ENCODE results near the gene DDX41. TPM values are rescaled to one million over a fixed set of nuclear protein-coding genes. Genes with fewer than 3 reads are reported as not detected.
A peak's percentile ranks its signal among the peaks of the same experiment; 100 is the strongest.

Gene DDX41
- total RNA-seq, 4 donors from 2014 or later = 96.5 to 170 (median 130) TPM

DNA sequence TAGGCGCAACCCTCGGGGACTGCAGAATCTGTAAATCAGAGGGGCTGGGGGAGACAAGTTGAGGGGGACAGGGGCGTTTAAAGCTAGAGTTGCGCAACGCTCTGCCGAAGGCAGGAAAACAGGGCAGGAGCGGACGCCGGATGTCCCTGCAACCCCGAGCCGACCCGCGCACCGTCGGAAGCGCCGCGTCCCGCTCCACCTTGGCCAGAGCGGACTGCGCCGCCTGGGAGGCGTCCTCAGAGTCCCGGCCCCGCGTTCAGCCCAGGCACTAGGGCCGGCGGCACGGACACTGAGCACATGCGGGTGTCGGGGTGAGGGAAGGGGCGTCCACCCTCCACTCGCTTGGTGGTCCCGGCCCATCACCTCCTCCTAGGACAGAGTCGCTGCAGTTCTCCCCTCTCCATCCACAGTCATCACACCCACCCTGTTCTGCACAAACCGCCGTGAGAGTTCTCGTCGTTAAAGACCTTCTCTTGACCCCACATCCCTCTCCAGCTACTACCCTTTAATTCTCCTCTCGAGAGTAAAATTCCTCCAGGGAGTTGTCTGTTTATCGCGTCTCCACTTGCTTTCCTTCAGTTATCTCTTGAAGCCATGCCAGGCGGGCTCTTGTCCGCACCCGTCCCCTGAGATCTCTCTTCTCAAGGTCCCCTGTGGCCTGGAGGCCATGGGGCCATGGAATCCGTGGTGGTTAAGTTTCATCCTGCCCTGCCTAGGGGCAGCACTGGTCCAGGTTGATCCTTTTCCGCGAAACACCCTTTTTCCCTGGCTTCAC is 18.6 kb downstream of the DDX41 start:
- Histone ChIP-seq H3K27ac (peak overlapping the region; percentile 91 to 96 (median 94)), H3K27me3 (peaks cover 10% of the 10 kb centered on the region), H3K36me3 (no peaks in the 10 kb centered on the region), H3K4me1 (peaks cover 17 to 57% (median 43%) of the 10 kb centered on the region in 4 donors), H3K9me3 (no peaks in the 10 kb centered on the region), H3K4me3 (peak overlapping the region; percentile 19 to 80 (median 60))
- in situ Hi-C loops (cut with MboI; ENCODE audit: low pct_ligation_motif_present in 1 of 4, low pct_unique_long_range_greater_than_20kb in 1 of 4, low sequenced_read_pairs in 3 of 4) = no loop called here
- WGBS, 2 donors (ENCODE audit: low coverage in 1 of 2) = 12 to 15% methylated on average over 8 to 39 of the region's 48 CpGs
- intact Hi-C loops (cut with DNase I; ENCODE audit: low total_unique reads) = no loop called here
- TF ChIP-seq POLR2AphosphoS5 (IDR thresholded peaks at IDR 0.05) (no peak), EP300 (IDR thresholded peaks at IDR 0.05; ENCODE audit: low read depth) (no peak), POLR2A (IDR thresholded peaks at IDR 0.05) (no peak)
- TF ChIP-seq, protein P1, sequence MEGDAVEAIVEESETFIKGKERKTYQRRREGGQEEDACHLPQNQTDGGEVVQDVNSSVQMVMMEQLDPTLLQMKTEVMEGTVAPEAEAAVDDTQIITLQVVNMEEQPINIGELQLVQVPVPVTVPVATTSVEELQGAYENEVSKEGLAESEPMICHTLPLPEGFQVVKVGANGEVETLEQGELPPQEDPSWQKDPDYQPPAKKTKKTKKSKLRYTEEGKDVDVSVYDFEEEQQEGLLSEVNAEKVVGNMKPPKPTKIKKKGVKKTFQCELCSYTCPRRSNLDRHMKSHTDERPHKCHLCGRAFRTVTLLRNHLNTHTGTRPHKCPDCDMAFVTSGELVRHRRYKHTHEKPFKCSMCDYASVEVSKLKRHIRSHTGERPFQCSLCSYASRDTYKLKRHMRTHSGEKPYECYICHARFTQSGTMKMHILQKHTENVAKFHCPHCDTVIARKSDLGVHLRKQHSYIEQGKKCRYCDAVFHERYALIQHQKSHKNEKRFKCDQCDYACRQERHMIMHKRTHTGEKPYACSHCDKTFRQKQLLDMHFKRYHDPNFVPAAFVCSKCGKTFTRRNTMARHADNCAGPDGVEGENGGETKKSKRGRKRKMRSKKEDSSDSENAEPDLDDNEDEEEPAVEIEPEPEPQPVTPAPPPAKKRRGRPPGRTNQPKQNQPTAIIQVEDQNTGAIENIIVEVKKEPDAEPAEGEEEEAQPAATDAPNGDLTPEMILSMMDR (IDR thresholded peaks at IDR 0.05) = no peak
- DNase-seq = peak; percentile 45

DNA sequence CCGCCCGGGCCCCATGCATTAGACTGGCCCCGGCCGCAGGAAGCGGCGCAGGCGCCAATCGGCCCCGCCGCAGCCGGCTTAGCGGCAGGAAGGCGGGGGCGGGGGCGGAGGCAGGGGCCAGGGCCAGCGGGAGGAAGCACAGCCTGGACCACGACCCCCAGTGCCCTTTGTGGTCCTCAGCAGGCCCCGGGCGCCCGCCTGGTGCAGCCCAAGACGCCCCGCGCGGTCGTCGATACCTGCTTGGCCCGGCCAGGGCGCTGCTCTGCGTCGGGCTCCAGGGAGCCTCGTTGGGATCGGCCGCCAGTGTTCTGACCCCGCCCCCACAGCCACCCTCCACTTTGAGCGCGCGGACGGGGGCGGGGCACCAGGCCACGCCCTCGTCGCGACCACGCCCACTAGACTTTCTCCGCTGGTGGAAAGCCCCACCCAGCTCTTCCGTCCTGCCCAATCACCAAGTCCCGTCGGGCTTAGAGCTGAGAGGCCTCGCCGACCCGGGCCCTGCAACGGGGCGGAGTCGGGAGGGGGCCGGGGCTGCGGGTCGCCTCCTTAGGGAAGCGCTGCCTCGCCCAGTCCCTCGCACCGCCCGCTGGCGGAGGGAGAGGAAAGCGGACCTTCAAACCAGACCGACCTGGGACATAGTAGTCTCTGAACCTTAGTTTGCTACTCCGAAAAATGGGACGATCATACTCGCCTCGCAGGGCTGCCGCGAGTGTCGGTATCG is 19.3 kb downstream of the DDX41 start, which contains the start of gene PDLIM7:
Gene PDLIM7 (minus strand): TSS at position 313 of the 721 bp plus-strand sequence. CDS start 1,092 bp downstream, outside the sequence.
- 0% methylated on average over 38 of the region's 73 CpGs; no CpG with 5 or more reads in 1 of the 2 donors for WGBS, 2 donors (ENCODE audit: low coverage in 1 of 2)

DNA sequence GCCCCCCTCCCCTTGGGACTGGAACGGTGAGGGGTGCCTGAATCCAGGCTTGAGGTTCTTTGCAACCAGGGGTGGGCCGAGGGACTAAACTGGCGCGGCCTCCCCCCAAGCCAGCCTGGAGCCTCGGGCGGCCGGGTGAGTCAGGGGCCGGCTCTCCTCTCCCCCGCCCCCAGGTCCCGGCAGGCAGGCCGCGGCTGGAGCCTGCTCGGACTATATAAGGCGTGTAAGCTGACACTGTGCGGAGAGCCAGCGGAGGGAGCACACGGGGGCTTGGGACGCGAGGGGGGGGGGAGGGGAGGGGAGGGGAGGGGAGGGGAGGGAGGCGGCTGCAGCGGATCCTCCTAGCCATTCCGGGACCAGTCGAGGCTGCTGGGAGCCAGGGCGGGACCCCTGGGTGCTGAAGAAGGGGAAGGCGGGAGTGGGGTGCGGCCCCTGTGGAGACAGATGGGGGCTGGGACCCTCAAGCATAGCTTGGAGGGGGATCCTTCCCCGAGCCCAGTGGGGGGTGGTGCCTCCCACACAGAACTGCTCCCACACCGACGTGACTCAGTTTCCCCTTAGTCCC is 20.0 kb downstream of the DDX41 start:
- WGBS, 2 donors (ENCODE audit: low coverage in 1 of 2) = 0% methylated on average over 15 of the region's 29 CpGs; no CpG with 5 or more reads in 1 of the 2 donors
- intact Hi-C loops (cut with DNase I; ENCODE audit: low total_unique reads) = loop anchor here (2.0 kb wide), 2 partner anchors 40 to 70 kb away; partner anchors contain the start of gene GRK6
- H3K4me1 ChIP-seq = peaks cover 24 to 71% (median 47%) of the 10 kb centered on the region in 4 donors

More for the DNA sequence above, 19.3 kb downstream of the DDX41 start, which contains the start of gene PDLIM7:
- DNase-seq = peak; percentile 97
- no peaks in the 10 kb centered on the region for H3K9me3 ChIP-seq
- H3K36me3 ChIP-seq = no peaks in the 10 kb centered on the region
- H3K27ac ChIP-seq = peak within 1 kb of the TSS; percentile 91 to 96 (median 94)
- intact Hi-C loops (cut with DNase I; ENCODE audit: low total_unique reads) (loop anchor here (2.0 kb wide), 2 partner anchors 41 to 71 kb away; partner anchors contain the start of gene GRK6), in situ Hi-C loops (cut with MboI; ENCODE audit: low pct_ligation_motif_present in 1 of 4, low pct_unique_long_range_greater_than_20kb in 1 of 4, low sequenced_read_pairs in 3 of 4) (no loop called here)
- H3K4me1 ChIP-seq = peaks cover 20 to 64% (median 45%) of the 10 kb centered on the region in 4 donors
- TF ChIP-seq POLR2AphosphoS5 (IDR thresholded peaks at IDR 0.05) = peak; percentile 95 to 96 (median 95)
- peak; percentile 90 for TF ChIP-seq POLR2A (IDR thresholded peaks at IDR 0.05)
- no peak for TF ChIP-seq EP300 (IDR thresholded peaks at IDR 0.05; ENCODE audit: low read depth)
- TF ChIP-seq, protein P1 (IDR thresholded peaks at IDR 0.05) = peak in 2 of 5 experiments; percentile 7 to 10
- peak within 1 kb of the TSS; percentile 54 to 80 (median 65) for H3K4me3 ChIP-seq
- peaks cover 10% of the 10 kb centered on the region for H3K27me3 ChIP-seq

More for the DNA sequence above, 20.0 kb downstream of the DDX41 start:
- peak; percentile 33 to 75 (median 65) for TF ChIP-seq POLR2AphosphoS5 (IDR thresholded peaks at IDR 0.05)
- TF ChIP-seq, protein P1 (IDR thresholded peaks at IDR 0.05) = no peak
- Histone ChIP-seq H3K9me3 (no peaks in the 10 kb centered on the region), H3K36me3 (no peaks in the 10 kb centered on the region), H3K27ac (peak overlapping the region; percentile 91 to 96 (median 94)), H3K27me3 (peaks cover 10% of the 10 kb centered on the region), H3K4me3 (peak overlapping the region; percentile 54 to 80 (median 65))
- DNase-seq = peak; percentile 65
- in situ Hi-C loops (cut with MboI; ENCODE audit: low pct_ligation_motif_present in 1 of 4, low pct_unique_long_range_greater_than_20kb in 1 of 4, low sequenced_read_pairs in 3 of 4) = no loop called here
